Medulla oblongata (tissue), 1 donor: ENCODE results near the gene PPP2R5B.

Source experiments
- DNase-seq: peaks from one replicate; pipeline ENCODE4 v3.0.0-alpha.2; 2015; ENCODE audit errors: extremely low spot score

Gene PPP2R5B

GRCh38 chr11:64923944-64924909 is at the start of gene PPP2R5B:
TSS of gene PPP2R5B (plus strand) at chr11:64924689. CDS start at chr11:64925735, 1,046 bp downstream.
- peak; percentile 99 for DNase-seq

DNA sequence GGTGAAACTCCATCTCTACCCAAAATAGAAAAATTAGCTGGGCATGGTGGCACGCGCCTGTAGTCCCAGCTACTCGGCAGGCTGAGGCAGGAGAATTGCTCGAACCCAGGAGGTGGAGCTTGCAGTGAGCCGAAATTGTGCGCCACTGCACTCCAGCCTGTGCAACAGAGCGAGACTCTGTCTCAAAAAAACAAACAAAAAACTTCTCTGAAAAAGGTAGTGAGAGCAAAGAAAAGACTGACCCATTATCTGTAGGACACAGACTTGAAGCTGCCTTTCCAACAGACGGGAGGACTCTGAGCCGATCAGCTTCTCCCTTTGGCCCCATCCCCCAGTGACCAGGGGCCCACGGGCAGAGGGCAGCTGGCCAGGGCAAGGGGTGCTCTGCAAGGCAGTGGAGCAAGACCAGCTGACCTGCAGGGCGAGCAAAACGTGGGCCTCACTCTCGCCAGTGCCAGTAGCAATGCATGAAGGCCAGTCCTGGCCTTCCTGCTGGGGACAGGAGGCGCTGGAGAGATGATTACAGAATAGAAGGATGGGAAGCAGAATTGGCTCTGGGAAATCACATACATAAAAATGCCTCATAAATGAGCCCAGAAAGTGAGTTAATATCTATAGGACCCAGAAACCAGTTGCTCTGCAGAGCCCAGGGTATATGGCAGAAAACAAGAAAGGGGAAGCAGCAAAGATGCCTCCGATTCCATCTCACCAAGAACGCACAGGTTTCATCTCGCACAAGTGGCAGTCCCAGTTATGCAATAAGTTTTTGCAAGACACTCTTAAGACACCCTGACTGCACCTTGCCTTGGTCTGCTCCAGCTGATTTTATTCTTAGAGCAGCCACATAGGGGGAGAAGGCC is 48.9 kb upstream of the PPP2R5B start:
- peak; percentile 32 for DNase-seq

GRCh38 chr11:64876229-64876750 is 48.2 kb upstream of the PPP2R5B start:
- peak; percentile 72 for DNase-seq

DNA sequence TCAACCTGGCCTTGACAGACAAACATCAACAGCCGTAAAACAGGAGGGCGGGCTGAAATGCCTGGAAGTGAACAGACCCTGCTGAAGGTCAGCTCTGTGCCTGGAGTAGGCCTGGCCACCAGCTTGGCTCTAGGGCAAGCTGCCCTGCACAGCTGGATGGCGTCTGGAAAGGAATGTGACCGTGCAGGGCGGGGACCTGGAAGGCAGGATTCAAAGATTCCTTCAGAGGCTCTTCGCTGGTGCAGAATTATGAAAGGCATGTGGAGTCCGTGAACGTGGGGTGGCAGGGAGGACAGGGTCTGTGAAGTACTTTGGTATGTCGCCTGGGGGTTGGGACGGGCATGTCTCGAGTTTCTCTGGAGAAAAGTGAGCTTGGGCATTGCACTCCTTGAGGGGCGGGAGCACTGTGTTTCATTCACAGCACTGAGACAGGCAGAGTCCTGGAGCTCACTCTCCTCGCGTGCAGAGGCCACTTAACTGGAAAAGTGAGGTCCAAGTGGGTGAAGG is 47.6 kb upstream of the PPP2R5B start:
- peak; percentile 35 for DNase-seq

GRCh38 chr11:64877390-64878222 is 46.9 kb upstream of the PPP2R5B start:
- no peak for DNase-seq

DNA sequence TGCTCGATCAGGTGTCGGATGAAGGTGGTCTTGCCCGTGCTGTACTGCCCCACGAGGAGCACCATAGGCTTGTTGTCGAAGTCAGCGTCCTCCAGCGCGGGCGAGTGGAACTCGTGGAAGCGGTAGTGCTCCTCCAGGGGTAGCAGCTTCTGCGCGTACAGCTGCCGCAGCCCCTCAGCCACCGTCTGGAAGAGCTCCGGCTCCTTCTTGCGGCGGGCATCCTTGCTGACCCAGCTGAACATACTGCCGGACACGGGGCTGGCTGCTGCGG is 46.3 kb upstream of the PPP2R5B start:
- DNase-seq = no peak

GRCh38 chr11:64878494-64879243 is 45.8 kb upstream of the PPP2R5B start, which contains the start of gene EHD1:
TSS of gene EHD1 (minus strand) at chr11:64878621. CDS start at chr11:64878464, 157 bp downstream.
- peak; percentile 99 for DNase-seq

DNA sequence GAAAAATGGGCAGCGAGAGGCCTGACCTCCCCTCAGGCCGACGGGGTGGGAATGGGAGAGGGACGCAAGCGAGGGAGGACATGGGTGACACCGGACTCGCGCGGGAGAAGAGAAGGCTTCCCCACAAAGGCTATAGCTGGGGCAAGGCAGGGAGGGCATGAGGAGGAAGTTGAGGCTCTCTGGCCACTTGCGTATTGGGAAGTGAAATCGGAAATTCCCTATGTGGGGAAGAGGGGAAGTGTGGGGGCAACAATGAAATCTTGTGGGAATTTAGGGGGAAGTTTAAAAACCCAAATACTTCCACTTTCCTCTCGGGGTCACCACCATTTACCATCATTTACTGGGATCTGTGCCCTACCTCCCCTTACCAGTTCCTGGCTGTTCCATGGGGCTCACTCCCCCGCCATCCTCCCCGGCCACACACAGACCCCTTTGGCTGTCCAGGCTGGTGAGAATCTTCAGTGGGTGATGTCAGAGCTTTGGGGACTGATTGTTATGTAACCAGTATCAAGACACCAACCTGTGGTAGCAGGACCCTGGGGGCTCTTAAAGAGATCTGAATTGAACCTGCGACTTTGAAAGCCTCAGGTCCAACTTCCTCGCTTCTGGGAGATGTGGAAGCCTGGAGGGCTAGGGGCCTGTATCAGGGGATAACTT is 45.1 kb upstream of the PPP2R5B start:
- peak; percentile 79 for DNase-seq

DNA sequence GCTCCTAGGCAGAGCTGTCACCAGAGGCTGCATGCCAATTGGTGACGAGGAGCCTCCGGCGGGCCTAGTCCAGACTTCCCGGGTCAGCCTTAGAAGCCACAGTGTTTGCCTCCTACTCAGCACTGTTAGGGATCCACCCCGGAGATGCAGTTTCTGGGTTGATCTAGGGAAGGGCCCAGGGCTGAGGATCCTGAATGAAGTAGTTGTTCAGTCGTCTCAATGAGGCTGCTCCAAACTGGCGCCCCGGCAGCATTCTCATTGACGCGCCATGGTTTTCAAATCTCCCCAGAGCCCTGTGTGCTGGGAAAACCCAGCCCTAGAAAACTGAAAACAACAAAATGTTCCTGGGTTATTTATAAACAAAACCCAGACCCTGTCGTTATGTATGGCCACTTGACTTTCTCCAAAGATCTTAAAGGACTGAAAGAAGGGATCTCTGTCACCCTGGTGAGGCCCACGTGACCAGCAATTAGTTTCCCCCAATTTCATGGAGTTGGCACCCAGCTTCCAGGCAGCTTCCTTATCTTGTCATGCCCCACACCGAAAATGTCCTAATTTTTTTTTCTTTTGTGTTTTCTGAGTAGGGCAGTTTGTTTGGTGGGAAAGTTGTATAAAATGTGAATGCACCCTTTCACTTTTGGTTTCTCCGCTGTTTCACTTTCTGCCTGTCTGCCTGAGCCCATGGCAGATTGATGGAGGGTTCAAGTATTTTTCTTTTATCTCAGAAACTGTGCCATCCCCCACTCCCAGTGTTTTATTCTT is 44.1 kb upstream of the PPP2R5B start:
- peak; percentile 20 for DNase-seq

DNA sequence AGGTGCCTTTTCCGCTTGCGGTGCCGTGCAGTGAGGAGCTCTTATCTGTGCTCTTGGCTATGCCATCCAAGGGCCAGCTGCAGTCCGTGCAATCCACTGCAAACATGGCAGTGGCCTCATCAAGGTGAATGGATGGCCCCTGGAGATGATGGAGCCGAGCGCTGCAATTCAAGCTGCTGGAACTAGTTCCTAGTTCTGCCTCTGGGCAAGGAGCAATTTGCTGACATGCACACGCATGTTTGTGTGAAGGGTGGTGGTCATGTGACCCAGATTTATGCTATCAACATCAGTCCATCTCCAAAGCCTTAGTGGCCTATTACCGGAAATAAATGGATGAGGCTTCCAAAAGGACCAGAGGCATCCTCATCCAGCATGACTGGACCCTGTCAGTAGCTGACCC is 43.0 kb upstream of the PPP2R5B start:
- no peak for DNase-seq

- no peak for DNase-seq
Measured at GRCh38 chr11:64882243-64882642, 42.2 kb upstream of the PPP2R5B start.

GRCh38 chr11:64883575-64883974 is 40.9 kb upstream of the PPP2R5B start:
- no peak for DNase-seq

GRCh38 chr11:64884019-64884418 is 40.5 kb upstream of the PPP2R5B start:
- no peak for DNase-seq

- no peak for DNase-seq
Measured at GRCh38 chr11:64885367-64886286, 38.9 kb upstream of the PPP2R5B start.

GRCh38 chr11:64887234-64887756 is 37.2 kb upstream of the PPP2R5B start:
- no peak for DNase-seq

- DNase-seq = peak; percentile 74
Measured at GRCh38 chr11:64887757-64888405, 36.6 kb upstream of the PPP2R5B start.

GRCh38 chr11:64888406-64888728 is 36.1 kb upstream of the PPP2R5B start:
- no peak for DNase-seq
